SW 1271 (cell line): ENCODE measurements around the gene MED9.
"Not testable (repeated sequence)": the region's sequence is repeated elsewhere in the genome, so short reads cannot be mapped to it uniquely, and the experiment has no call there.

Experiments
- DNase-seq, 2 experiments: peaks; one replicate each; lab custom pipeline; 2025; lab: John Stamatoyannopoulos, UW

Gene MED9, protein sequence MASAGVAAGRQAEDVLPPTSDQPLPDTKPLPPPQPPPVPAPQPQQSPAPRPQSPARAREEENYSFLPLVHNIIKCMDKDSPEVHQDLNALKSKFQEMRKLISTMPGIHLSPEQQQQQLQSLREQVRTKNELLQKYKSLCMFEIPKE

GRCh38 chr17:17476865-17477467 is at the start of gene MED9:
TSS of gene MED9 (plus strand) at chr17:17477000. CDS start at chr17:17477042, 42 bp downstream.
- peak; percentile 92 to 94 for DNase-seq

DNA sequence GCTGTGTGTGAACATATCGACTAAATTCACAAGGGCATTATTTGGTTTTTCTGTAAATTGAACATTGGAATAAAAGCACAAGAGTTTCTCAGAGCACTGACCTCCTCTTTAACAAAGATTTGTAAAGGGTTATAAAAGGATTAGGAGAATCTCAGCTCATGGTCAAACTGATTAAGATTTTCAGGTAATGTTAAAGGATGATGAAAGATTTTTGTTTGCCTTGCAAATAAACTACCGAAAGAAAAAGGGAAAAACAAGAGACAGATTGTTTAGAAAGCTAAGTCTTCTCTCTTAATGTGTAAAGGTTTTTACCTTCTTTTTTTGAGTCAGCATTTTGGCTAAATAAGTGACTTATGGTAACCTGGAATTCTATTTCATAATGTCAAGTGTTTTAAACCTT is 47.6 kb upstream of the MED9 start:
- DNase-seq: no peak

- not testable (repeated sequence) for DNase-seq
Observed at GRCh38 chr17:17430924-17431323, 45.9 kb upstream of the MED9 start.

GRCh38 chr17:17431605-17432004 is 45.2 kb upstream of the MED9 start:
- no peak for DNase-seq

- no peak for DNase-seq
Observed at GRCh38 chr17:17433000-17433703, 43.6 kb upstream of the MED9 start.

DNA sequence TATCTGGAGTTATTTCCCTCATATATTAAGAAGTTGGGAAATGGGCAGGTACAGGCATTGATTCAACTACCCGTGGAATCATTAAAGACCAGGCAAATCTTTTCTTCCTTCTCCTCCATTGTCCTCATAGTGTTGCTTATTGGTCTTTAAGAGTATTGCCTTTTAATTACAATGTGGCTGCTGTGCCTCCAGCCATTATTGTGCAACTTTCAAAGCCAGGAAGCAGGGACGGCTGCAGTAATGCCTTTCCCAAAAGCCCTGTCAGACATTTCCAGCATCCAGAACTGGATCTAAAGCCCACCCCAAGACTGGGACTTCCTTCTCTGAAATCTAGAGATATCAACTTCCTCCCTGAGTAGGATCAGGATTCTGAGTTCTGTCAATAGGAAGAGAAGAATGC is 42.3 kb upstream of the MED9 start:
- no peak for DNase-seq

DNA sequence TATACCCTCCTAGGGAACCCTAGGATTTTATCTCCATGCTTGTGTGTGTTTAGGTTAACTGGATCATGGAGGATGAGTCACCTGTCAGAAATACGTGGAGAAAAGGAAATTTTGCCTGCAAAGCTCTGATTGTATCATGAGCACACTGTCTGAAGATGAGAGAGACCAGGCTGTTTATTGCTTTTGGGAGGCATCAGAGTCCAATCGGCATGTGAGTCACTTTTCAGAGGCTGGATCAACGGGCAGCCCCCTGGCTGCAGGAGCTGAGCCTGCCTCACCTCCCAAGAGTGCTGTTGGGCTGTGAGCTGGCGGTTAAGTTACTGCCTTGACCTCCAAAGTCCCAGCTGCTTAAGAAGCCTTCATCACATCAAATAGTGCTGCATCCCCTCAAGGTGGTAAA is 41.5 kb upstream of the MED9 start:
- no peak for DNase-seq

DNA sequence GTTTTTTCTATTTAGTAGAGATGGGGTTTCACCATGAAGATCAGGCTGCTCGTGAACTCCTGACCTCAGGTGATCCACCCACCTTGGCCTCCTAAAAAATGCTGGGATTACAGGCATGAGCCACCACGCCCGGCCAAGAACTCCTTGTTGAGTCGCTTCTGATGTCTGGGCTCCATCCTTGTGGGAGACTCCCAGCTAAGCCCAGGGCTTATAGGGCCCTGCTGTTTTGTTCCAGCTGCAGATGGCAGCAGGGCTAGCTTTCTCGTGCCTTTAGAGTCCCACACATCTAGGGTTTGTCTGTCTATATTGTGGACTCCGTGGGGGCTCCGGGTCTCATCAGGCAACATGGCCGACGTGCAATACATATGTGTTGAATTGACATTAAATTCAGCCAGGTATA is 39.3 kb upstream of the MED9 start:
- DNase-seq: no peak

GRCh38 chr17:17437893-17438292 is 38.9 kb upstream of the MED9 start:
- no peak for DNase-seq

DNA sequence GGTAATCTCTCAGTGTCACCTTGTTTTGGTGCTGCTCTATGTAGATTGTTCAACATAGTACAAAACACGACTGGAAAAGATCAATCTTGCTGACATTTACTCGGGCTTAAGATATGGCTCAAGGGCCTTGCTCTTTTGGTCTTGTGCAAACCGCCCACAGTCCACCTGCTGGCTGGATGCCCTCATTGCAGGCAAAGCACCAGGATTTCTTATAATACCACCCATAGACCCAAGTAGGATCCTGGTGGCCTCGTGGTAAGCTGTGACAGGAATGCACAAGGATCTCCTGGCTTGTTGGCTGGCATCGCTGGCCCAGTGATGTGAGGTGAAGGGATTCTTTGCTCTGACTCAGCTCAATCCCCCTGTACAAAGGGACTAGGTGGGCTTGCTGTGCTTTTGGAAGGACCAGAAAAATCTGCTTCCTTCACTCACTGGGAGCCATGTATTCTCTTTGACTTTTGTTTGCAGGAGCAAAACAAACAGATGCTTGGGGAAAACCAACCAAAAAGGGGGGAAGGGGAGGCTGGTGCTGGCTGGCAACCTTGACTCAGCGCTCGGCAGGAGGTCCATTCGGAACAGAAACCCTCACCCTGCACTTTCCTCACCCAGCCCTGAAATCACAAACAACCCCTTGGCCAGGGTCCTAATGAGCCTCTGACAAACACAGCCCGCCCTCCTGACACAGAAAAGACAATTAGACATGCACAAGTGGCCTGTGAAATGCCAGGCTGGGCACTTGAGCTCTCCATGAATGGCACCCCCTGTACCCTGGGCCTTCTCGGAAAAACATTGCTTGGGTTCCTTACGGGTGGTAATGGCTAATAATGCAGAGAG is 36.6 kb upstream of the MED9 start:
- DNase-seq: peak; percentile 19 to 47

GRCh38 chr17:17440938-17441675 is 35.7 kb upstream of the MED9 start:
- DNase-seq: no peak

DNA sequence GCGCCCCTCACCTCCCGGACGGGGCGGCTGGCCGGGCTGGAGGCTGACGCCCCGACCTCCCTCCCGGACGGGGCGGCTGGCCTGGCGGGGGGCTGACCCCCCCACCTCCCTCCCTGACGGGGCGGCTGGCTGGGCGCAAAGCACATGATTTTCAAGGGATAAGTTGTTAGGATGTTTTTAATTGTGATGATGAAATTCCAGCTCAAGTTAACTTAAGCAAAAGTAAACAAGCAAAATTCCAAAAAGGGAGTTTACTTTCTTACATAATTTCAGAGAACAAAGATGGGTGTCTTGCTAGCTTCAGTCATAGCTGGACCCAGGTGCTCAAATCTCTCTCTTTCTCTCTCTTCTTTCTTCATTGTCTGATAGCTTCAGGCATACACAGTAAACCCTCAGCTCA is 33.6 kb upstream of the MED9 start:
- DNase-seq: no peak

GRCh38 chr17:17445296-17445924 is 31.4 kb upstream of the MED9 start:
- no peak for DNase-seq

- no peak for DNase-seq
Observed at GRCh38 chr17:17445925-17446665, 30.7 kb upstream of the MED9 start.

- DNase-seq: no peak
Observed at GRCh38 chr17:17446666-17447155, 30.1 kb upstream of the MED9 start.

- DNase-seq: no peak
Observed at GRCh38 chr17:17447264-17447663, 29.5 kb upstream of the MED9 start.

DNA sequence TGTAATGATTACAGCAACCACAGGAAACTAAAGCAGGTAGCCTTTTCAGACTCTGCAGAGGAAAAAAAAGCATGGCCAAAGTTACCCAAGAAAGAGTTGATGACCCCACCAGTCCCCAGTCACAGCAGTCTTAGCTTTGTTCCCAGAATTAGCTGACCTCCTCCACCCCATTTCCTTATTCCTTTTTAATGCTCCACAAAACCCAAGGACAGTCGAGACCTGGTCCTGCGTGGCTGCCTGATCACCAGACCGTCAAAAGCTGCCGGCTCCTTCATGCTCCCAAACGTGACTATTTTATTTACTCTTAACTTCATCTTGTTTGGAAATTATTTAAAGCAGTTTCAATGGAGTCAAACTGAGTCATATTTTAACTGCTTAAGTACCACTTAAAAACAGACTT is 28.7 kb upstream of the MED9 start:
- no peak for DNase-seq

DNA sequence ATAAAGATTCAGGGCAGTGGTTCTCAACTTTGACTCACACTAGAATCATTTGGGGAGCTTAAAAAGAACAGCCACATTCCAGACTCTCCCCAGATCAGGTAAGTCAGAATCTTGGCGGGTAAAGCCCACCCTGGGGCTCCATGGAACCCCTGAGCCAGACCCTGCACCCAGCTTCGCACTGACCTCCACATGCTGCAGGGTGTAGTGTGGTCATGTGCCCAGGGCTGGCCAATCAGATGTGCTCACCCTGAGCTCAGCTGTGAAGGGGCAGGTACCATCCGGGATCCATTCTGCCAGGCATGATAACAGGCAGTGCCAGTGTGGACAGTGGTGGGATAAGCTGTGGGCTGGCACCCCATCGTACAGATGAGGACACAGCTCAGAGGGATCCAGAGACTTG is 28.1 kb upstream of the MED9 start:
- no peak for DNase-seq

DNA sequence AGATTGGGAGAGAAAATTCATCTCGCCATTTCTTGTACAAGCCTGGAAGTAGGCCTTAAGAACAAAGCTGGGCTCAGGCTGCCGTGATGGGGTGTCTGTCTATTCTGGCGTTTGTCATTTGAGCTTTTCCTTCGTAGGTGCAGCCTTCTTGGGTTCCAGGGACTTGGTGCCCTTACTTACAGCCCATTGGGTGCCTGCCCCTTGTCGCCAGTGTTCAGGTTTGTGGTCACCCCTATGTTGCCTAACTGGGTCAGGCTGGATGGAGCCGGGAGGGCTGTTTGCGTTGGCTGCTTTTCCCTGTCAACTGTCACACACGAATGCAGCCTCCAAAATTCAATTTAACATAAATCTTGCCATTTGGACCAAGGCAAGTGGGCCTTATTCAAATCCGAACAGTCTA is 23.7 kb upstream of the MED9 start:
- DNase-seq: no peak

GRCh38 chr17:17454276-17454675 is 22.5 kb upstream of the MED9 start:
- DNase-seq: no peak

DNA sequence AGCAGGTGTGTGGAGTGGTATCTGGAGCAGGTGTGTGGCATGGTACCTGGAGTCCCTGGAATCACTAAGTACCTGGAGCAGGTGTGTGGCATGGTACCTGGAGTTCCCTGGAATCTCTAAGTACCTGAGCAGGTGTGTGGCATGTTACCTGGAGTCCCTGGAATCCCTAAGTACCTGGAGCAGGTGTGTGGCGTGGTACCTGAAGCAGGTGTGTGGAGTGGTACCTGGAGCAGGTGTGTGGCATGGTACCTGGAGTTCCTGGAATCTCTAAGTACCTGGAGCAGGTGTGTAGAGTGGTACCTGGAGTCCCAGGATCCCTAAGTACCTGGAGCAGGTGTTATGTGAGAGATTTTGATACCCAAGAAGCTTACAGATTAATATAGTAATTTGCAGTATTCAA is 22.1 kb upstream of the MED9 start:
- not testable (repeated sequence) for DNase-seq
